GM12874 (cell line): ENCODE results near the gene EDEM1.

Experiments used
- CTCF ChIP-seq: IDR thresholded peaks from 2 replicates; pipeline ENCODE4 v1.5.1; 2011; ENCODE audit warnings: low read depth, mild to moderate bottlenecking, control low read depth, low read length, moderate library complexity; ENCODE audit not compliant: insufficient read depth

Gene EDEM1

GRCh38 chr3:5162102-5162501 lies 25.4 kb upstream of the EDEM1 start:
- no peak for TF ChIP-seq CTCF

GRCh38 chr3:5165698-5166097 lies 21.8 kb upstream of the EDEM1 start:
- TF ChIP-seq CTCF = no peak

- no peak for TF ChIP-seq CTCF
Measured at GRCh38 chr3:5166846-5167245, 20.7 kb upstream of the EDEM1 start.

GRCh38 chr3:5168110-5168509 lies 19.4 kb upstream of the EDEM1 start:
- TF ChIP-seq CTCF = no peak

- no peak for TF ChIP-seq CTCF
Measured at GRCh38 chr3:5169807-5170206, 17.7 kb upstream of the EDEM1 start.

GRCh38 chr3:5170975-5171374 lies 16.5 kb upstream of the EDEM1 start:
- no peak for TF ChIP-seq CTCF

GRCh38 chr3:5172018-5172417 lies 15.5 kb upstream of the EDEM1 start:
- TF ChIP-seq CTCF = no peak
